Fibroblast of lung (primary cell): ENCODE results near the gene DPP10.

ENCODE experiments used
- CTCF ChIP-seq, 2 donors: IDR thresholded peaks in 1 of 2; conservative IDR thresholded peaks in 1 of 2; 1 replicate in 1 of 2; 2 replicates in 1 of 2; pipeline ENCODE4 v1.5.1; 2011 to 2012; ENCODE audit warnings: low read length in 2 of 2, control low read depth in 1 of 2, inconsistent platforms in 1 of 2, low read depth in 1 of 2, mild to moderate bottlenecking in 1 of 2
- EZH2 ChIP-seq: IDR thresholded peaks from 2 replicates; pipeline ENCODE4 v1.5.1; 2012; ENCODE audit warnings: low read length, control low read depth, mild to moderate bottlenecking; ENCODE audit errors: missing control alignments

DNA sequence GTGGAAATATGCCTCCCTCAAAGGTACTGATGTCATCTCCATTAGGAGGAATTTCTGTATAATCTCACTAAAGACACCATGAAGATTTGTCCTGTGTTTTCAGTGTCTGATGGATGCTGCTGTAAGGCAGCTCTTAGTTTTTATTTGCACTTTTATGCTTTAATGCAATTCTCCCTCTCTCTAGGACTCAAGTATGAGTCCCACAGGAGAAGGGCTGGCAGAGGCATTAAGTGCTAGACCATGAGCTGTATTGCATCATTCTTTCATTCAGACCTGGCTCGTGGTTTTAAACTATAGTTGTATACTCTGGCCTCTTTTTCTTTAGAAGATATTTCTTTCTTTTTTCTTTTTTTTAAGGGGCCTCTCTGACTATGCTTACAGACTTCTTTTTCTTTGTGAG lies 805.6 kb downstream of the DPP10 start:
- TF ChIP-seq CTCF (conservative IDR thresholded peaks at IDR 0.05 in 1 of 2, IDR thresholded peaks at IDR 0.05 in 1 of 2; ENCODE audit: low read depth in 1 of 2, low read length in 2 of 2): no peak
- TF ChIP-seq EZH2: no peak
